ENCODE measurements around the gene PNMA8B.
A peak's percentile ranks its signal among the peaks of the same experiment; 100 is the strongest.

Gene PNMA8B

GRCh38 chr19:46513461-46514236 lies 18.0 kb upstream of the PNMA8B start:
- Histone ChIP-seq H3K79me2 (ENCODE audit: low read length) (no peaks in the 10 kb centered on the region), H3F3A (ENCODE audit: insufficient read depth, low read length) (no peaks in the 10 kb centered on the region), H4K20me1 (ENCODE audit: insufficient read depth, low read length) (no peaks in the 10 kb centered on the region), H3K4me2 (ENCODE audit: low read depth, low read length) (no peak overlapping the region), H3K36me3 (replicated peaks; ENCODE audit: insufficient read depth, low read length) (no peaks in the 10 kb centered on the region), H3K27ac (ENCODE audit: low read length) (no peak overlapping the region), H2AFZ (ENCODE audit: low read length) (no peak overlapping the region), H3K9me3 (replicated peaks; ENCODE audit: insufficient read depth, low read length) (no peaks in the 10 kb centered on the region), H3K4me3 (ENCODE audit: low read length) (no peak overlapping the region), H3K9me2 (replicated peaks; ENCODE audit: insufficient read depth, low read length) (no peaks in the 10 kb centered on the region), H3K9ac (ENCODE audit: low read length) (no peak overlapping the region), H3K27me3 (replicated peaks; ENCODE audit: insufficient read depth, low read length) (peaks cover 58% of the 10 kb centered on the region), H3K4me1 (ENCODE audit: low read length) (no peaks in the 10 kb centered on the region)
- TF ChIP-seq, protein P1, sequence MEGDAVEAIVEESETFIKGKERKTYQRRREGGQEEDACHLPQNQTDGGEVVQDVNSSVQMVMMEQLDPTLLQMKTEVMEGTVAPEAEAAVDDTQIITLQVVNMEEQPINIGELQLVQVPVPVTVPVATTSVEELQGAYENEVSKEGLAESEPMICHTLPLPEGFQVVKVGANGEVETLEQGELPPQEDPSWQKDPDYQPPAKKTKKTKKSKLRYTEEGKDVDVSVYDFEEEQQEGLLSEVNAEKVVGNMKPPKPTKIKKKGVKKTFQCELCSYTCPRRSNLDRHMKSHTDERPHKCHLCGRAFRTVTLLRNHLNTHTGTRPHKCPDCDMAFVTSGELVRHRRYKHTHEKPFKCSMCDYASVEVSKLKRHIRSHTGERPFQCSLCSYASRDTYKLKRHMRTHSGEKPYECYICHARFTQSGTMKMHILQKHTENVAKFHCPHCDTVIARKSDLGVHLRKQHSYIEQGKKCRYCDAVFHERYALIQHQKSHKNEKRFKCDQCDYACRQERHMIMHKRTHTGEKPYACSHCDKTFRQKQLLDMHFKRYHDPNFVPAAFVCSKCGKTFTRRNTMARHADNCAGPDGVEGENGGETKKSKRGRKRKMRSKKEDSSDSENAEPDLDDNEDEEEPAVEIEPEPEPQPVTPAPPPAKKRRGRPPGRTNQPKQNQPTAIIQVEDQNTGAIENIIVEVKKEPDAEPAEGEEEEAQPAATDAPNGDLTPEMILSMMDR (IDR thresholded peaks at IDR 0.05; ENCODE audit: low read length) = peak; percentile 25; the same call in 1 of the 2 replicates
- no peak for TF ChIP-seq EZH2phosphoT487 (IDR thresholded peaks at IDR 0.05; ENCODE audit: low read length)
- no peak for DNase-seq

GRCh38 chr19:46511237-46511636 lies 15.6 kb upstream of the PNMA8B start:
- Histone ChIP-seq H3K4me1 (ENCODE audit: low read length) (no peaks in the 10 kb centered on the region), H4K20me1 (ENCODE audit: insufficient read depth, low read length) (no peaks in the 10 kb centered on the region), H3K4me3 (ENCODE audit: low read length) (no peak overlapping the region), H3K9ac (ENCODE audit: low read length) (no peak overlapping the region), H3K9me2 (replicated peaks; ENCODE audit: insufficient read depth, low read length) (no peaks in the 10 kb centered on the region), H3K79me2 (ENCODE audit: low read length) (no peaks in the 10 kb centered on the region), H3K27me3 (replicated peaks; ENCODE audit: insufficient read depth, low read length) (peaks cover 65% of the 10 kb centered on the region), H3K36me3 (replicated peaks; ENCODE audit: insufficient read depth, low read length) (no peaks in the 10 kb centered on the region), H2AFZ (ENCODE audit: low read length) (no peak overlapping the region), H3K27ac (ENCODE audit: low read length) (no peak overlapping the region), H3F3A (ENCODE audit: insufficient read depth, low read length) (no peaks in the 10 kb centered on the region), H3K4me2 (ENCODE audit: low read depth, low read length) (no peak overlapping the region), H3K9me3 (replicated peaks; ENCODE audit: insufficient read depth, low read length) (no peaks in the 10 kb centered on the region)
- no peak for DNase-seq
- TF ChIP-seq EZH2 (optimal IDR thresholded peaks at IDR 0.05; ENCODE audit: low read depth, low read length) = no peak
- TF ChIP-seq EZH2phosphoT487 (IDR thresholded peaks at IDR 0.05; ENCODE audit: low read length) = no peak
- TF ChIP-seq, protein P1 (IDR thresholded peaks at IDR 0.05; ENCODE audit: low read length) = no peak

DNA sequence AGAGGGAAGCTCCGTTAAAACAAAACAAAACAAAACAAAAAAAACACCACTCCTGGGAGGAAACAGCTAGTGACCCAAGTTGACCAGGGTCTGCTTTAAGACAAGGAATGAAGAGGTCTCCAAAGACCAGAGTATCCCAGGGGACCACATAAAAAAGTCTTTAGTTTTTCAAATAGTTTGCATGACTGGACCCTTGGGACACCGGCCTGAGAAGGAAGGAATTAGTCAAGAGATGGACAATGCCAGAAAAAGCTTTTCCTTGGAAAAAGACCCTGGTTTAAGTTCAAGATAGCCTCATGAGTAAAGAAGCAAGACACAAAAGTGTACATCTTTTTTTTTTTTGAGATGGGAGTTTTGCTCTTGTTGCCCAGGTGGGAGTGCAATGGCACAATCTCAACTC lies 12.5 kb upstream of the PNMA8B start:
- H4K20me1 ChIP-seq (ENCODE audit: insufficient read depth, low read length) = no peaks in the 10 kb centered on the region
- no peak for DNase-seq
- H2AFZ ChIP-seq (ENCODE audit: low read length) = no peak overlapping the region
- H3F3A ChIP-seq (ENCODE audit: insufficient read depth, low read length) = no peaks in the 10 kb centered on the region
- no peak overlapping the region for H3K27ac ChIP-seq (ENCODE audit: low read length)
- no peak overlapping the region for H3K4me2 ChIP-seq (ENCODE audit: low read depth, low read length)
- no peaks in the 10 kb centered on the region for H3K9me2 ChIP-seq (replicated peaks; ENCODE audit: insufficient read depth, low read length)
- no peaks in the 10 kb centered on the region for H3K9me3 ChIP-seq (replicated peaks; ENCODE audit: insufficient read depth, low read length)
- no peak overlapping the region for H3K4me3 ChIP-seq (ENCODE audit: low read length)
- no peaks in the 10 kb centered on the region for H3K4me1 ChIP-seq (ENCODE audit: low read length)
- TF ChIP-seq, protein P1 (IDR thresholded peaks at IDR 0.05; ENCODE audit: low read length) = no peak
- no peak for TF ChIP-seq EZH2phosphoT487 (IDR thresholded peaks at IDR 0.05; ENCODE audit: low read length)
- no peak for TF ChIP-seq EZH2 (optimal IDR thresholded peaks at IDR 0.05; ENCODE audit: low read depth, low read length)
- H3K79me2 ChIP-seq (ENCODE audit: low read length) = no peaks in the 10 kb centered on the region
- peaks cover 73% of the 10 kb centered on the region for H3K27me3 ChIP-seq (replicated peaks; ENCODE audit: insufficient read depth, low read length)
- H3K36me3 ChIP-seq (replicated peaks; ENCODE audit: insufficient read depth, low read length) = no peaks in the 10 kb centered on the region
- no peak overlapping the region for H3K9ac ChIP-seq (ENCODE audit: low read length)

Data from MM.1S (cell line).